Skeletal muscle tissue (tissue), 4 donors: ENCODE measurements around the gene PLEKHG4B. TPM values are rescaled to one million over a fixed set of nuclear protein-coding genes. Genes with fewer than 3 reads are reported as not detected.
"Not testable (repeated sequence)": the region's sequence is repeated elsewhere in the genome, so short reads cannot be mapped to it uniquely, and the experiment has no call there.

Experiments
- H3K27ac ChIP-seq: one replicate; pipeline ENCODE4 v1.7.0; 2013; ENCODE audit warnings: mild to moderate bottlenecking, low read depth, low read length, inconsistent platforms
- H3K27me3 ChIP-seq, 3 donors: one replicate each; pipeline ENCODE4 v1.7.0; 2013; ENCODE audit warnings: low read length in 3 of 3; ENCODE audit not compliant: control insufficient read depth in 3 of 3, insufficient read depth in 3 of 3
- H3K36me3 ChIP-seq, 3 donors: one replicate each; pipeline ENCODE4 v1.7.0; 2013; ENCODE audit warnings: low read length in 3 of 3; ENCODE audit not compliant: control insufficient read depth in 3 of 3, insufficient read depth in 3 of 3
- H3K4me1 ChIP-seq, 3 donors: one replicate each; pipeline ENCODE4 v1.7.0; 2013; ENCODE audit warnings: low read length in 3 of 3, mild to moderate bottlenecking in 3 of 3; ENCODE audit not compliant: control insufficient read depth in 3 of 3, insufficient read depth in 3 of 3
- H3K4me3 ChIP-seq, 3 donors: one replicate each; pipeline ENCODE4 v1.7.0; 2013; ENCODE audit warnings: low read length in 3 of 3
- H3K9ac ChIP-seq, 3 donors: one replicate each; pipeline ENCODE4 v1.7.0; 2013; ENCODE audit warnings: low read length in 3 of 3, mild to moderate bottlenecking in 3 of 3, moderate library complexity in 2 of 3, low read depth in 1 of 3
- H3K9me3 ChIP-seq, 3 donors: one replicate each; pipeline ENCODE4 v1.7.0; 2013; ENCODE audit warnings: low read length in 3 of 3; ENCODE audit not compliant: control insufficient read depth in 3 of 3
- total RNA-seq: library from RNA; depleted of rRNA; stranded (reverse); fragments of >200 nt; gene quantifications from one replicate; pipeline ENCODE4 v1.2.3, GENCODE V29; 2014
- donor health status: Osteomylitis.

PLEKHG4B gene
- total RNA-seq, 1 donor from 2014 or later, result 0.52 TPM

GRCh38 chr5:161803-162110 lies 69.8 kb downstream of the PLEKHG4B start:
- H3K27me3 ChIP-seq, result peaks cover 11 to 29% (median 25%) of the 10 kb centered on the region in 3 donors

GRCh38 chr5:162190-162564 lies 70.2 kb downstream of the PLEKHG4B start:
- no peaks in the 10 kb centered on the region for H3K4me1 ChIP-seq
- no peaks in the 10 kb centered on the region for H3K36me3 ChIP-seq
- peaks cover 9 to 29% (median 23%) of the 10 kb centered on the region in 3 donors for H3K27me3 ChIP-seq
- no peak overlapping the region for H3K4me3 ChIP-seq
- H3K9ac ChIP-seq, result no peak overlapping the region
- H3K27ac ChIP-seq, result no peak overlapping the region
- no peaks in the 10 kb centered on the region for H3K9me3 ChIP-seq

More at GRCh38 chr5:161803-162110, 69.8 kb downstream of the PLEKHG4B start:
- Histone ChIP-seq H3K9ac (no peak overlapping the region), H3K4me1 (no peaks in the 10 kb centered on the region), H3K4me3 (no peak overlapping the region), H3K9me3 (no peaks in the 10 kb centered on the region), H3K27ac (no peak overlapping the region), H3K36me3 (no peaks in the 10 kb centered on the region)

GRCh38 chr5:162565-163337 lies 70.8 kb downstream of the PLEKHG4B start:
- no peak overlapping the region for H3K4me3 ChIP-seq
- H3K9me3 ChIP-seq, result no peaks in the 10 kb centered on the region
- H3K27ac ChIP-seq, result no peak overlapping the region
- peaks cover 6 to 29% (median 19%) of the 10 kb centered on the region in 3 donors for H3K27me3 ChIP-seq
- H3K4me1 ChIP-seq, result no peaks in the 10 kb centered on the region
- H3K9ac ChIP-seq, result no peak overlapping the region
- no peaks in the 10 kb centered on the region for H3K36me3 ChIP-seq

GRCh38 chr5:163338-163620 lies 71.3 kb downstream of the PLEKHG4B start:
- no peak overlapping the region for H3K27ac ChIP-seq
- no peaks in the 10 kb centered on the region for H3K9me3 ChIP-seq
- H3K4me1 ChIP-seq, result peaks cover 0 to 3% (median 0%) of the 10 kb centered on the region in 3 donors
- H3K27me3 ChIP-seq, result peaks cover 6 to 28% (median 15%) of the 10 kb centered on the region in 3 donors
- no peak overlapping the region for H3K4me3 ChIP-seq
- no peak overlapping the region for H3K9ac ChIP-seq
- H3K36me3 ChIP-seq, result no peaks in the 10 kb centered on the region

- Histone ChIP-seq H3K27ac (no peak overlapping the region), H3K9me3 (no peaks in the 10 kb centered on the region), H3K4me1 (peaks cover 0 to 3% (median 0%) of the 10 kb centered on the region in 3 donors), H3K27me3 (peaks cover 2 to 22% (median 10%) of the 10 kb centered on the region in 3 donors), H3K36me3 (no peaks in the 10 kb centered on the region), H3K4me3 (no peak overlapping the region), H3K9ac (no peak overlapping the region)
Observed at GRCh38 chr5:163841-164240, 71.9 kb downstream of the PLEKHG4B start.

- H3K9me3 ChIP-seq, result no peaks in the 10 kb centered on the region
- H3K9ac ChIP-seq, result no peak overlapping the region
- H3K4me1 ChIP-seq, result peaks cover 0 to 3% (median 3%) of the 10 kb centered on the region in 3 donors
- H3K36me3 ChIP-seq, result no peaks in the 10 kb centered on the region
- peaks cover 0 to 18% (median 6%) of the 10 kb centered on the region in 3 donors for H3K27me3 ChIP-seq
- no peak overlapping the region for H3K4me3 ChIP-seq
- H3K27ac ChIP-seq, result no peak overlapping the region
Observed at GRCh38 chr5:164244-164643, 72.3 kb downstream of the PLEKHG4B start.

GRCh38 chr5:164783-165182 lies 72.8 kb downstream of the PLEKHG4B start:
- H3K27me3 ChIP-seq, result peaks cover 0 to 13% (median 4%) of the 10 kb centered on the region in 3 donors
- H3K4me3 ChIP-seq, H3K9ac ChIP-seq, H3K27ac ChIP-seq, H3K36me3 ChIP-seq, H3K4me1 ChIP-seq, H3K9me3 ChIP-seq: not testable (repeated sequence)

GRCh38 chr5:166441-167372 lies 74.7 kb downstream of the PLEKHG4B start:
- Histone ChIP-seq H3K9ac (no peak overlapping the region), H3K9me3 (no peaks in the 10 kb centered on the region), H3K4me3 (no peak overlapping the region)

GRCh38 chr5:167511-167910 lies 75.5 kb downstream of the PLEKHG4B start:
- H3K36me3 ChIP-seq, result no peaks in the 10 kb centered on the region
- no peak overlapping the region for H3K4me3 ChIP-seq
- no peaks in the 10 kb centered on the region for H3K9me3 ChIP-seq
- H3K27ac ChIP-seq, result no peak overlapping the region
- H3K9ac ChIP-seq, result no peak overlapping the region
- peaks cover 0 to 6% (median 0%) of the 10 kb centered on the region in 3 donors for H3K27me3 ChIP-seq
- peaks cover 3 to 7% (median 3%) of the 10 kb centered on the region in 3 donors for H3K4me1 ChIP-seq

More at GRCh38 chr5:166441-167372, 74.7 kb downstream of the PLEKHG4B start:
- peaks cover 3 to 7% (median 3%) of the 10 kb centered on the region in 3 donors for H3K4me1 ChIP-seq
- no peaks in the 10 kb centered on the region for H3K36me3 ChIP-seq
- no peak overlapping the region for H3K27ac ChIP-seq
- peaks cover 0 to 6% (median 3%) of the 10 kb centered on the region in 3 donors for H3K27me3 ChIP-seq
